ENCODE results near the gene SFXN3.

Gene SFXN3

DNA sequence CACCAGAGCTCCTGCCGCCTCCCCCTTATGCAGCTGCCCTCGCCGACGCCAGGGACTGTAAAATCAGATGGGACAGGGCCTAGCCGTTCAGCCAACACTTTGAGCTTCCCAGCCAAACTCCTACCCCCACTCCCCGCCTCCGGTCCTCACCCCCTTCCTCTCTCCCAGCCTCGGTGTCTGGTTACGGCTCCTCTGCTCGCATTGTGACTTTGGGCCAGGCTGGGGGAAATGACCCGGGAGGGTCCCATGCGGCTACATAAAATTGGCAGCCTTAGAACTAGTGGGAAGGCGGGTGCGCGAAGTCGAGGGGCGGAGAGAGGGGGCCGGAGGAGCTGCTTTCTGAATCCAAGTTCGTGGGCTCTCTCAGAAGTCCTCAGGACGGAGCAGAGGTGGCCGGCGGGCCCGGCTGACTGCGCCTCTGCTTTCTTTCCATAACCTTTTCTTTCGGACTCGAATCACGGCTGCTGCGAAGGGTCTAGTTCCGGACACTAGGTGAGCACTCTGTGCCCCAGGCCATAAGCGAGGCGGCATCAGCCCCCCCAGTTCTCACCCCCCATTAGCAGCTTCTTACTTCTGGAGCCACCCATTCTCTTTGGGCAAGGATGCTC lies 30.7 kb downstream of the SFXN3 start, which contains the start of gene KAZALD1:
Gene KAZALD1 (plus strand): TSS at position 366 of the 608 bp plus-strand sequence. CDS start 604 bp downstream, outside the sequence.
- peak; percentile 70 for DNase-seq

DNA sequence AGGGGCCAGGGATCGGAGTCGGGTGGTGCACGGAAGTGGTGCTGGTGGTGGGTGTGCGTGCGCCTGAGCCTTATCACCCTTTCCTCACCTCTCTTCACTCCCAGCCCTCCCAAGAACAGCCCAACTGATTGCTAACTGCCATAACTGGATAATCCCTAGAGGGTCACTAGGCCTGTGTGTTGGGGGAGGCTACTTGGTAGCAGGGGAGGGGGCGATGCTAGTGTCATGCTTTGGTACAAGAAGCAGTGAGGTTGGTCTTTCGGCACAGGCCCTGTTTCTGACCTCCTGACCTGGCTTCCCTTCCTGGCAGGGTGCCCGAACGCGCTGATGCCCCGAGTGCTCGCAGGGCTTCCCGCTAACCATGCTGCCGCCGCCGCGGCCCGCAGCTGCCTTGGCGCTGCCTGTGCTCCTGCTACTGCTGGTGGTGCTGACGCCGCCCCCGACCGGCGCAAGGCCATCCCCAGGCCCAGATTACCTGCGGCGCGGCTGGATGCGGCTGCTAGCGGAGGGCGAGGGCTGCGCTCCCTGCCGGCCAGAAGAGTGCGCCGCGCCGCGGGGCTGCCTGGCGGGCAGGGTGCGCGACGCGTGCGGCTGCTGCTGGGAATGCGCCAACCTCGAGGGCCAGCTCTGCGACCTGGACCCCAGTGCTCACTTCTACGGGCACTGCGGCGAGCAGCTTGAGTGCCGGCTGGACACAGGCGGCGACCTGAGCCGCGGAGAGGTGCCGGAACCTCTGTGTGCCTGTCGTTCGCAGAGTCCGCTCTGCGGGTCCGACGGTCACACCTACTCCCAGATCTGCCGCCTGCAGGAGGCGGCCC lies 31.4 kb downstream of the SFXN3 start:
- peak; percentile 81 for DNase-seq

- no peak for DNase-seq
Measured at GRCh38 chr10:101063050-101063525, 32.1 kb downstream of the SFXN3 start.

GRCh38 chr10:101063548-101064414 lies 32.7 kb downstream of the SFXN3 start:
- peak; percentile 72 for DNase-seq

DNA sequence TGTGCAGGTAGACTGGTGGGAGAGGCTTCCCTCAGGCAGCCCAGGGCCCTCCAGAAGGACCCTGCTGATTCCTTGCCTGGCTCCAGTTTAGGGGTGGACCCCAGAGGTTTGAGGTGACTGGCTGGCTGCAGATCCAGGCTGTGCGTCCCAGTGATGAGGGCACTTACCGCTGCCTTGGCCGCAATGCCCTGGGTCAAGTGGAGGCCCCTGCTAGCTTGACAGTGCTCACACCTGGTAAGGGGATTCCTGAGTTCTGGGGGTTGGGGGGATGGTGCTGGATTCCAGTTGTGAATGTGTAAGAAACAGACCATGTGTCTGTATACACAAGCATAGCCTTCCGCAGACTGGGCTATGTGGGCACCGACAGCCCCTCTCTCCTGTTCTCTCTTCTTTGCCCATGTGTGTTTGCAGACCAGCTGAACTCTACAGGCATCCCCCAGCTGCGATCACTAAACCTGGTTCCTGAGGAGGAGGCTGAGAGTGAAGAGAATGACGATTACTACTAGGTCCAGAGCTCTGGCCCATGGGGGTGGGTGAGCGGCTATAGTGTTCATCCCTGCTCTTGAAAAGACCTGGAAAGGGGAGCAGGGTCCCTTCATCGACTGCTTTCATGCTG lies 33.5 kb downstream of the SFXN3 start:
- DNase-seq = no peak

- DNase-seq = peak; percentile 24
Measured at GRCh38 chr10:101065481-101066145, 34.6 kb downstream of the SFXN3 start.

- DNase-seq = peak; percentile 93
Measured at GRCh38 chr10:101066146-101066895, 35.3 kb downstream of the SFXN3 start.

GRCh38 chr10:101066896-101067355 lies 35.9 kb downstream of the SFXN3 start:
- peak; percentile 66 for DNase-seq

DNA sequence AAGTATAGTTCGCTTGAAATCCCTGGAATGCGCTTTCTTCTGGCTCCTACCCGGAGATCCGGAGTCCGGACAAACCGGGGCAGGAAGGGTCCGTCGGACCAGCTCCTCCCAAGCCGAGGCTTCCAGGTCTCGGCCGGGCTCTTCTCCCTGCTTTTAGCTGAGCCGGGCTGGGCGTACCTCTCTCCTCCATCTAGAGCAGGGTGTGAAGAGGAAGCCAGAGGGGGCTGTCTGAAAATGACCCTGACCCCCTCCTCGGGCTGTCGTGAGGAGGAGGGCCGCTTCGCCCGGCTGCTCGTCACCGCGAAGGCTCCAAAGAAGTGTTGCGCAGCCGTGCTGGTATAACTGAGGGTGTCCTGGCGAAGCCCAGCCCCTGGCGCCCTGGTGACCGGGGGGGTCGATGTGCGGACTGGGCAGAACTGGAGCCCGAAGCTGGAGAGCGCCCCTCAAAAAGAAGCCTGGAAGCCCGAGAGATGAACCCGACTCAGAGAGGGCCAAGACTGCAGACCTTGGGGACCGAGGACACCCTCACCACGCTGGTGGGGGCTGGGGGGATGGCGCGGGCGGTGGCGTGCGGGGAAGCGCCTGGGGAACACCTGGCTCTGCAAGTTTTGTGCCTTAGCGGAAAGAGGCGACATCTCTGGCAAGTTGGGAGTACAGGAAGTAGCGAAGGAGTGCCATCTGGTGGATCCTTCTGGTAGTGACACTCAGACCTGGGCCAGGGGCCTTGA lies 36.5 kb downstream of the SFXN3 start:
- DNase-seq = peak; percentile 90

GRCh38 chr10:101069441-101069840 lies 38.4 kb downstream of the SFXN3 start:
- no peak for DNase-seq

GRCh38 chr10:101070098-101070497 lies 39.1 kb downstream of the SFXN3 start:
- no peak for DNase-seq

DNA sequence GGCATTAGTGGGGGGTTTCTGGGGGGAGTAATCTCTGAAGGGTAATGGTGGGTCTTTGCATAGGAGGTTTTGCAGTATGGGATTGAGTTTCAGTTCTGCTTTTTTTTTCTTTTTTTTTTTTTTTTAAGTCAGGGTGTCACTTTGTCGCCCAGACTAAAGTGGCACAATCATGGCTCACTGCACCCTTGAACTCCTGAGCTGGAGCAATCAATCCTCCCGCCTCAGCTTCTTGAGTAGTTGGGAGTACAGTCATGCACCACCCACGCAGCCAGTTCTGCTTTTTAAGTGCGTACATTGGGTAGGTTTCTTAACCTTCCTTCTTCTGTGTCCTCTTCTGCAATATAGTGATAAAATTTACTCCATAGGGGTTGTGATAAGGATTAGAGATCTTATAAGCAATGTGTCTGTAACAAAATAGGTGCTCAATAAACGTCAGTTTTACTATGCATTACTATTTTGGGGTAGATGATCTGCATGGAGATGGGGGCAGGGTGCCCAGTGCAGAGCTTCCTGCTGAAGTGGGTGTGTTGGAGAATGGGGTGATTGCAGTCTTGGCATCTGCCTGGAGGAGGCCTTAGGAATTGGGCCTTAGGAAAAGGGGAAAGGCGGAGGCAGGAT lies 40.3 kb downstream of the SFXN3 start:
- DNase-seq = no peak

DNA sequence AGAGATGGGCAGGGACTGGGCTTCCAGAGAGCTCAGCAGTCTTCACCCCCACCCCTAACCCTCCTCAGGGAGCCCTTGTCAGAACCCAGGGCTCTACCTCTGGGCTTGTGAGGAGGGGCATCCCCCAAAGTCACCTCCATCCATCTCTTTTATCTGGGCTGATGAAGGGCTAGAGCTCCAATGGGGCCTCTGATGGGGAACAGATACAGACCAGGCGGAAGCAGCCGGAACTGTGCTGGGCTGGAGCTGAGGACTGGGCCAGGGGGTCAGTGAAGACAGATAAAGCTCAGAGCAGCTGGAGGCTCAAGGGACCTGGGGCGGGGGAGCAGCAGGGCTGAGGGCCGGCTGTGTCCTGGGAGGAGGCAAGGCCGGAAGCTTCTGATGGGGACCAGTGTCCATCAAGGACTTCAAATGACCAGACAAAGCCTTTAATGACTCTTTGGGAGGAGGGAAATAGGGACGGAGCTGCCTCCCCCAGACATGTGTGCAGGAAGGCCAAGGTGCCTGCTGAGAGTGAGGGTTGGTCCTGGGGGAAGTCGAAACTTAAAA lies 40.9 kb downstream of the SFXN3 start:
- no peak for DNase-seq

DNA sequence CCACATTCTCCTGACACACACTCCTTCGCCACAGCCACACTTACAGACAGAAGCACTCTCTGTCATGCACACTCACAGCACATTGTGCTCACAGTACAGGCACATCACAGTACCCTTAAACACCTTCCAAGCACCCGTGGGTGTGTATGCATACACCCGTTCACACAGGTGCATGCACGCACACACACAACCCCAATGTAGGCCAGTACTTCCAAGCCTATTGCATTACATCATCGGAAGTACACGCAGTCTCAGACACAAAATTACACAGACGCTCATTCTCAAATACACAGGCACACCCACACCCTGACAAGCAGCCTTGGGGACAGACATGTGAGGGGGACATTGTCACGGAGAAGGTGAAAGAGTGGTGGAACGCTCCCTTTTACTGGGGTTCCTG lies 41.9 kb downstream of the SFXN3 start:
- no peak for DNase-seq

GRCh38 chr10:101073631-101074030 lies 42.6 kb downstream of the SFXN3 start:
- DNase-seq = peak; percentile 16

DNA sequence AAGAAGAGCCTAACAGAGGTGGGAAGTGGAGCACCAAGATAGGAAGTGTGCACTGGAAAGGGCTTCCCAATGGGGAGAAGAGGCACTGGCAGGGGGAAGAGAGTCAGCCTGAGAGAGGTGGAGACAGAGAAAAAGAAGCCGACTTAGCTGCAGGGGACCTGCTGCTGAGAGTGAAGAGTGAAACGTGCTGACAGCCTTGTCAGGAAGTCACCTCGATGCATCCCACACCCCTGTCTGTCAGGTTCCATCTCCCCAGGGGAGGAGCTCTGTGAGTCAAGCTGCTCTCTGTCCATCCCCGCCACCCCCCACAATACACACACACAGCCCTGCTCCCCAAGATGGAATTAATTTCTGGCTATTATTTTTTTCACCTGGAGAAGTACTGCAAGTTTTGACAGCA lies 44.7 kb downstream of the SFXN3 start:
- DNase-seq = peak; percentile 28

DNA sequence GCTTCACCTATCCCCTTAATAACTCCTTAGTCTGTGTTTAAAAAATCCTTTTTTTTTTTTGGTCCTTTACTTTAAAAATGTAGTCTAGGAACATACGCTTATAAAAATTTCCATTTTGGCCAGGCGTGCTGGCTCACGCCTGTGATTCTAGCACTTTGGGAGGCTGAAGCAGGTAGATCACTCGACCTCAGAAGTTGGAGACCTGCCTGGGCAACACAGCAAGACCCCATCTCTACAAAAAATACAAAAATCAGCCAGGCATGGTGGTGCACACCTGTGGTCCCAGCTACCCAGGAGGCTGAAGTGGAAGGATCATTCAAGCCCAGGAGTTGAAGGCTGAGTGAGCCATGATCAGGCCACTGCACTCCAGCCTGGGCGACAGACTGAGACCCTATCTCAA lies 45.6 kb downstream of the SFXN3 start:
- no peak for DNase-seq

- no peak for DNase-seq
Measured at GRCh38 chr10:101079874-101080273, 48.8 kb downstream of the SFXN3 start.
